Astrocyte (in vitro differentiated cells and primary cell): Measurements from ENCODE around the gene ANKRD53. TPM values are rescaled to one million over a fixed set of nuclear protein-coding genes. Genes with fewer than 3 reads are reported as not detected.
A peak's percentile ranks its signal among the peaks of the same experiment; 100 is the strongest.

Experiments
- DNase-seq: peaks from one replicate; pipeline ENCODE4 v3.0.0-alpha.2; 2010; ENCODE audit warnings: low read depth
- FAIRE-seq: peaks from 2 replicates; lab custom pipeline; 2011; peaks lifted over from hg19 to GRCh38; lab: Jason Lieb, UNC
- H2AFZ ChIP-seq: 2 replicates; pipeline ENCODE4 v1.6.0; 2012; ENCODE audit warnings: low read depth, low read length, inconsistent platforms
- H3K27ac ChIP-seq: 2 replicates; pipeline ENCODE4 v1.5.1; 2011; ENCODE audit warnings: low read depth, low read length, inconsistent platforms
- H3K27me3 ChIP-seq: 2 replicates; pipeline ENCODE4 v1.6.0; 2011; ENCODE audit warnings: low read length, inconsistent platforms; ENCODE audit not compliant: insufficient read depth
- H3K36me3 ChIP-seq: 2 replicates; pipeline ENCODE4 v1.5.1; 2011; ENCODE audit warnings: low read length, inconsistent platforms; ENCODE audit not compliant: insufficient read depth
- H3K4me1 ChIP-seq: 2 replicates; pipeline ENCODE4 v1.5.1; 2011; ENCODE audit warnings: low read length, inconsistent platforms; ENCODE audit not compliant: insufficient read depth
- H3K4me2 ChIP-seq: 2 replicates; pipeline ENCODE4 v1.6.0; 2012; ENCODE audit warnings: low read length, inconsistent platforms
- H3K4me3 ChIP-seq: 2 replicates; pipeline ENCODE4 v1.5.1; 2011; ENCODE audit warnings: low read depth, mild to moderate bottlenecking, low read length, inconsistent platforms; ENCODE audit not compliant: insufficient read depth
- H3K79me2 ChIP-seq: 2 replicates; pipeline ENCODE4 v1.6.0; 2012; ENCODE audit warnings: mild to moderate bottlenecking, low read length, inconsistent platforms; ENCODE audit not compliant: insufficient read depth
- H3K9ac ChIP-seq: 2 replicates; pipeline ENCODE4 v1.6.0; 2012; ENCODE audit warnings: mild to moderate bottlenecking, low read length, inconsistent platforms
- H3K9me3 ChIP-seq: 2 replicates; pipeline ENCODE4 v1.5.1; 2012; ENCODE audit warnings: low read depth, mild to moderate bottlenecking, low read length, inconsistent platforms; ENCODE audit not compliant: insufficient read depth
- H4K20me1 ChIP-seq: 2 replicates; pipeline ENCODE4 v1.6.0; 2012; ENCODE audit warnings: low read length, inconsistent platforms; ENCODE audit not compliant: insufficient read depth
- H3K27ac Mint-ChIP-seq: one replicate; pipeline ENCODE4 v1.8.0; 2021; ENCODE audit warnings: mild to moderate bottlenecking, mixed read lengths; ENCODE audit not compliant: unreplicated experiment
- H3K27me3 Mint-ChIP-seq: one replicate; pipeline ENCODE4 v1.8.0; 2021; ENCODE audit warnings: low read depth, mixed read lengths; ENCODE audit not compliant: unreplicated experiment
- H3K36me3 Mint-ChIP-seq: one replicate; pipeline ENCODE4 v1.8.0; 2021; ENCODE audit warnings: low read depth, mixed read lengths; ENCODE audit not compliant: unreplicated experiment
- H3K4me1 Mint-ChIP-seq: one replicate; pipeline ENCODE4 v1.8.0; 2021; ENCODE audit warnings: low read depth, mixed read lengths; ENCODE audit not compliant: unreplicated experiment
- H3K4me3 Mint-ChIP-seq: one replicate; pipeline ENCODE4 v1.8.0; 2021; ENCODE audit warnings: mild to moderate bottlenecking, moderate library complexity, mixed read lengths; ENCODE audit not compliant: unreplicated experiment
- H3K9me3 Mint-ChIP-seq: one replicate; pipeline ENCODE4 v1.8.0; 2021; ENCODE audit warnings: mild to moderate bottlenecking, mixed read lengths; ENCODE audit not compliant: unreplicated experiment
- EZH2 ChIP-seq: IDR thresholded peaks from 2 replicates; pipeline ENCODE4 v1.6.1; 2012; ENCODE audit warnings: mild to moderate bottlenecking, low read length, inconsistent platforms; ENCODE audit not compliant: insufficient read depth
- total RNA-seq: library from RNA; stranded (reverse); gene quantifications from 2 replicates; pipeline ENCODE4 v1.2.1, GENCODE V29; 2021
- TF ChIP-seq, protein P1 (sequence below): IDR thresholded peaks from 2 replicates; pipeline ENCODE4 v1.5.1; 2011; ENCODE audit warnings: low read depth, mild to moderate bottlenecking, inconsistent platforms, low read length, moderate library complexity; ENCODE audit not compliant: insufficient read depth

ANKRD53 gene
- total RNA-seq, 1 donor from 2014 or later: 1.1 TPM

DNA sequence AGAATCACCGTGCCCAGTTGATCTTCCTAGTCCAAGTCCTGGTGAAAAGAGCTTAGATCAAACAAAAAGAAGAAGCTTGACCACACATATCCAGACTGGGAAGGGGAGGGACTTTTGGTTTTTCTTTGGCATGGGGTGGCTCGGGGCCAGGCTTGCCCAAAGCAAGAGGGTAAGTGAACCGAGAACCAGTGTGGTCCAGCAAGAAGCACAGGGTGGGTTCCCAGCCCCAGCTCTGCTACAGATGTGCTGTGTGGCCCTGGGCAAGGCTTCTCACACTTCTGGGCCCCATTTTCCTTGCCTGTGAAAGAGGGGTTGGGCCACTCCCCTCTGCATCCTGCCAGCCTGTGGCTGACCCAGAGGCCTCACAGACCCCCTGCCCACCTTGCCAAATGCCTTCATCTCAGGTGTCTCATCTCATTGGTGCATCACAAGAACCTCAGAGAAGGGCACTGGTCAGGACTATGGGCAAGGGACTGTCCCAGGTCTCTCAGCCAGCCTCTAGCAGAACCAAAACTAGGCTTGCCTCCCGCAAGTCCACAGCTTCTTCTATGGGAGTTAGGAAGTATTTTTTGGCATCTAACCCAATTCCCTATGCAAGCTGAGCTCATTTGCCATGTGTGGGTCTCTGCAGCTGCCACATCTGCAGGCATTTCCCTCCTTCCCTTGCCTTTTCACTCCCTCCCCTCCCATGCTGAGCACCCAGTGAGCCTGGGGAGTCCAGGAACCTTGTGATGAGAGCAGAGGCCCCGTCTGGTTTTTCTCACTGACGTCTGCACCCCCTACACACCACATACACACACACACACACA, 35.8 kb upstream of the ANKRD53 start:
- Mint-ChIP-seq H3K27ac (no peak overlapping the region), H3K36me3 (peaks cover 3% of the 10 kb centered on the region), H3K27me3 (peaks cover 60% of the 10 kb centered on the region), H3K4me3 (no peak overlapping the region), H3K4me1 (peaks cover 24% of the 10 kb centered on the region), H3K9me3 (no peaks in the 10 kb centered on the region)
- DNase-seq (no peak), FAIRE-seq (no peak)
- TF ChIP-seq EZH2: no peak
- TF ChIP-seq, protein P1, sequence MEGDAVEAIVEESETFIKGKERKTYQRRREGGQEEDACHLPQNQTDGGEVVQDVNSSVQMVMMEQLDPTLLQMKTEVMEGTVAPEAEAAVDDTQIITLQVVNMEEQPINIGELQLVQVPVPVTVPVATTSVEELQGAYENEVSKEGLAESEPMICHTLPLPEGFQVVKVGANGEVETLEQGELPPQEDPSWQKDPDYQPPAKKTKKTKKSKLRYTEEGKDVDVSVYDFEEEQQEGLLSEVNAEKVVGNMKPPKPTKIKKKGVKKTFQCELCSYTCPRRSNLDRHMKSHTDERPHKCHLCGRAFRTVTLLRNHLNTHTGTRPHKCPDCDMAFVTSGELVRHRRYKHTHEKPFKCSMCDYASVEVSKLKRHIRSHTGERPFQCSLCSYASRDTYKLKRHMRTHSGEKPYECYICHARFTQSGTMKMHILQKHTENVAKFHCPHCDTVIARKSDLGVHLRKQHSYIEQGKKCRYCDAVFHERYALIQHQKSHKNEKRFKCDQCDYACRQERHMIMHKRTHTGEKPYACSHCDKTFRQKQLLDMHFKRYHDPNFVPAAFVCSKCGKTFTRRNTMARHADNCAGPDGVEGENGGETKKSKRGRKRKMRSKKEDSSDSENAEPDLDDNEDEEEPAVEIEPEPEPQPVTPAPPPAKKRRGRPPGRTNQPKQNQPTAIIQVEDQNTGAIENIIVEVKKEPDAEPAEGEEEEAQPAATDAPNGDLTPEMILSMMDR: no peak
- H3K4me1 ChIP-seq: peaks cover 8% of the 10 kb centered on the region
- H3K4me3 ChIP-seq: no peak overlapping the region
- peaks cover 9% of the 10 kb centered on the region for H3K27me3 ChIP-seq
- no peak overlapping the region for H3K9ac ChIP-seq
- H2AFZ ChIP-seq: no peak overlapping the region
- H3K36me3 ChIP-seq: no peaks in the 10 kb centered on the region
- H3K4me2 ChIP-seq: no peak overlapping the region
- no peaks in the 10 kb centered on the region for H4K20me1 ChIP-seq
- H3K9me3 ChIP-seq: no peaks in the 10 kb centered on the region
- no peaks in the 10 kb centered on the region for H3K79me2 ChIP-seq
- no peak overlapping the region for H3K27ac ChIP-seq

- no peak overlapping the region for H3K27ac ChIP-seq
- no peak overlapping the region for H3K9ac ChIP-seq
- FAIRE-seq (no peak), DNase-seq (no peak)
- TF ChIP-seq, protein P1: no peak
- no peak for TF ChIP-seq EZH2
- Mint-ChIP-seq H3K9me3 (no peaks in the 10 kb centered on the region), H3K27me3 (peaks cover 53% of the 10 kb centered on the region), H3K4me3 (peak overlapping the region; percentile 46), H3K36me3 (peaks cover 3% of the 10 kb centered on the region), H3K27ac (no peak overlapping the region), H3K4me1 (peaks cover 31% of the 10 kb centered on the region)
- no peak overlapping the region for H3K4me2 ChIP-seq
- peaks cover 9% of the 10 kb centered on the region for H3K27me3 ChIP-seq
- H3K4me3 ChIP-seq: no peak overlapping the region
- no peaks in the 10 kb centered on the region for H4K20me1 ChIP-seq
- no peaks in the 10 kb centered on the region for H3K36me3 ChIP-seq
- H3K4me1 ChIP-seq: peaks cover 15% of the 10 kb centered on the region
- no peaks in the 10 kb centered on the region for H3K79me2 ChIP-seq
- no peaks in the 10 kb centered on the region for H3K9me3 ChIP-seq
- no peak overlapping the region for H2AFZ ChIP-seq
Measured at GRCh38 chr2:70943205-70943871, 35.1 kb upstream of the ANKRD53 start.
